RWPE2 (cell line): Measurements from ENCODE around the gene MAP3K14.

Experiments used
- ATAC-seq: fragments of 200-7000 bp; cut with Tn5 transposase; 3 replicates; pipeline ENCODE4 v1.9.1; 2021; ENCODE audit warnings: low read depth
- DNase-seq: peaks from one replicate; pipeline ENCODE4 v3.0.0-alpha.2; 2020; ENCODE audit warnings: low spot score
- H3K27ac ChIP-seq: fragments of 450-650 bp; 2 replicates; pipeline ENCODE4 v1.5.1; 2017; ENCODE audit warnings: mild to moderate bottlenecking; ENCODE audit not compliant: poor library complexity, severe bottlenecking
- H3K27me3 ChIP-seq: fragments of 250-450 bp; sonication (Bioruptor Pico); 2 replicates; pipeline ENCODE4 v1.5.1; 2021; ENCODE audit warnings: mild to moderate bottlenecking, moderate library complexity; ENCODE audit not compliant: insufficient read depth, poor library complexity, severe bottlenecking
- H3K36me3 ChIP-seq: fragments of 250-450 bp; sonication (Bioruptor Pico); 2 replicates; pipeline ENCODE4 v1.5.1; 2020; ENCODE audit warnings: low read depth, mild to moderate bottlenecking, moderate library complexity
- H3K4me1 ChIP-seq: fragments of 250-450 bp; sonication (Bioruptor Pico); 2 replicates; pipeline ENCODE4 v1.5.1; 2021; ENCODE audit warnings: mild to moderate bottlenecking, moderate library complexity; ENCODE audit not compliant: insufficient read depth, poor library complexity, severe bottlenecking
- H3K4me3 ChIP-seq: fragments of 250-450 bp; sonication (Bioruptor Pico); 2 replicates; pipeline ENCODE4 v1.5.1; 2021; ENCODE audit warnings: mild to moderate bottlenecking, moderate library complexity; ENCODE audit not compliant: severe bottlenecking
- H3K9me3 ChIP-seq: fragments of 250-450 bp; sonication (Bioruptor Pico); 2 replicates; pipeline ENCODE4 v1.5.1; 2021; ENCODE audit warnings: mild to moderate bottlenecking, moderate library complexity; ENCODE audit not compliant: severe bottlenecking
- TF ChIP-seq, protein P1 (sequence below): fragments of 450-650 bp; IDR thresholded peaks from one replicate; pipeline ENCODE4 v1.5.1; 2017; ENCODE audit warnings: mild to moderate bottlenecking, moderate library complexity; ENCODE audit not compliant: poor library complexity, severe bottlenecking

MAP3K14 gene

DNA sequence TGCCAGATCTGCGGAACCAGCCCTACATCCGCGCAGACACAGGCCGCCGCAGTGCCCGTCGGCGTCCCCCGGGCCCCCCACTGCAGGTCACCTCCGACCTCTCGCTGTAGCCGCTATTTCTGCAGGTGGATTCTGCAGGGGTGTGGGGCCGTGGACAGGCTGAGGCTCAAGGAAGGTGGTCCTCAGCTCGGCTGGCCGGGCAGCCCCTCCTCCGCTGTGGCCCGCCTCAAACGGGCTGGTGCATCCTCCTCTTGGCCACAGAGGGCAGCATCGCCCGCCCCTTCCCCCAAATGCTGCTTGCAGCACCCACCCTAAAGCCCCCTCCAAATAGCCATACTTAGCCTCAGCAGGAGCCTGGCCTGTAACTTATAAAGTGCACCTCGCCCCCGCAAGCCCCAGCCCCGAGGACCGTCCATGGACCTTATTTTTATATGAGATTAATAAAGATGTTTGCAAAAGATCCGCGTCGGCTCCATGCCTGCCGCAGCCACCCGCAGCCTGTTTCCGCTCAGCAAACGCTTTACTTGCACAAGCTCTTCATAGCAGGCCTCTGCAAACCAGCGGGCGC, 69.9 kb downstream of the MAP3K14 start:
- DNase-seq (peak; percentile 71), ATAC-seq (no peak)
- Histone ChIP-seq H3K27ac (peak overlapping the region; percentile 81), H3K36me3 (peaks cover 12% of the 10 kb centered on the region), H3K4me1 (peaks cover 7% of the 10 kb centered on the region), H3K9me3 (no peaks in the 10 kb centered on the region), H3K4me3 (peak overlapping the region; percentile 57), H3K27me3 (no peaks in the 10 kb centered on the region)
- TF ChIP-seq, protein P1, sequence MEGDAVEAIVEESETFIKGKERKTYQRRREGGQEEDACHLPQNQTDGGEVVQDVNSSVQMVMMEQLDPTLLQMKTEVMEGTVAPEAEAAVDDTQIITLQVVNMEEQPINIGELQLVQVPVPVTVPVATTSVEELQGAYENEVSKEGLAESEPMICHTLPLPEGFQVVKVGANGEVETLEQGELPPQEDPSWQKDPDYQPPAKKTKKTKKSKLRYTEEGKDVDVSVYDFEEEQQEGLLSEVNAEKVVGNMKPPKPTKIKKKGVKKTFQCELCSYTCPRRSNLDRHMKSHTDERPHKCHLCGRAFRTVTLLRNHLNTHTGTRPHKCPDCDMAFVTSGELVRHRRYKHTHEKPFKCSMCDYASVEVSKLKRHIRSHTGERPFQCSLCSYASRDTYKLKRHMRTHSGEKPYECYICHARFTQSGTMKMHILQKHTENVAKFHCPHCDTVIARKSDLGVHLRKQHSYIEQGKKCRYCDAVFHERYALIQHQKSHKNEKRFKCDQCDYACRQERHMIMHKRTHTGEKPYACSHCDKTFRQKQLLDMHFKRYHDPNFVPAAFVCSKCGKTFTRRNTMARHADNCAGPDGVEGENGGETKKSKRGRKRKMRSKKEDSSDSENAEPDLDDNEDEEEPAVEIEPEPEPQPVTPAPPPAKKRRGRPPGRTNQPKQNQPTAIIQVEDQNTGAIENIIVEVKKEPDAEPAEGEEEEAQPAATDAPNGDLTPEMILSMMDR: peak; percentile 63

DNA sequence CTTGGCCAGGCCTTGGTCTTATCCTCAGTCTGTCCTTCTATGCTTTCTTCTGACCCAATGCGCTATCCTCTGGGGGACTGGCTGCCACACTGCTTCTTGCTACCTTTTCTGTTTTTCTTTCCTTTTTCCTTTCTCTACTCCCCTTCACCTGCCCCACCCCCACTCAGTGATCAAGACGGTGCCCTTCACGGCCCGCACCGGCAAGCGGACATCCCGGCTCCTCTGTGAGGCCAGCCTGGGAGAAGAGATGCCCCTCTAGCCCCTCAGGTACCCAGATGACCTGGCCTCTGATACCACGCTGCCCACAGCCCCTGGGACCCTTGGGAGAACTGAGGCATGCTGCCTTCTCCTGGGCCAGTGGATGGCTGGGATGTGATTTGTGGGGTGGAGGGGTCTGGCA, 70.5 kb downstream of the MAP3K14 start:
- TF ChIP-seq, protein P1: no peak
- Histone ChIP-seq H3K27me3 (no peaks in the 10 kb centered on the region), H3K27ac (peak overlapping the region; percentile 81), H3K4me1 (peaks cover 7% of the 10 kb centered on the region), H3K36me3 (peaks cover 12% of the 10 kb centered on the region), H3K9me3 (no peaks in the 10 kb centered on the region), H3K4me3 (no peak overlapping the region)
- ATAC-seq (no peak), DNase-seq (no peak)

DNA sequence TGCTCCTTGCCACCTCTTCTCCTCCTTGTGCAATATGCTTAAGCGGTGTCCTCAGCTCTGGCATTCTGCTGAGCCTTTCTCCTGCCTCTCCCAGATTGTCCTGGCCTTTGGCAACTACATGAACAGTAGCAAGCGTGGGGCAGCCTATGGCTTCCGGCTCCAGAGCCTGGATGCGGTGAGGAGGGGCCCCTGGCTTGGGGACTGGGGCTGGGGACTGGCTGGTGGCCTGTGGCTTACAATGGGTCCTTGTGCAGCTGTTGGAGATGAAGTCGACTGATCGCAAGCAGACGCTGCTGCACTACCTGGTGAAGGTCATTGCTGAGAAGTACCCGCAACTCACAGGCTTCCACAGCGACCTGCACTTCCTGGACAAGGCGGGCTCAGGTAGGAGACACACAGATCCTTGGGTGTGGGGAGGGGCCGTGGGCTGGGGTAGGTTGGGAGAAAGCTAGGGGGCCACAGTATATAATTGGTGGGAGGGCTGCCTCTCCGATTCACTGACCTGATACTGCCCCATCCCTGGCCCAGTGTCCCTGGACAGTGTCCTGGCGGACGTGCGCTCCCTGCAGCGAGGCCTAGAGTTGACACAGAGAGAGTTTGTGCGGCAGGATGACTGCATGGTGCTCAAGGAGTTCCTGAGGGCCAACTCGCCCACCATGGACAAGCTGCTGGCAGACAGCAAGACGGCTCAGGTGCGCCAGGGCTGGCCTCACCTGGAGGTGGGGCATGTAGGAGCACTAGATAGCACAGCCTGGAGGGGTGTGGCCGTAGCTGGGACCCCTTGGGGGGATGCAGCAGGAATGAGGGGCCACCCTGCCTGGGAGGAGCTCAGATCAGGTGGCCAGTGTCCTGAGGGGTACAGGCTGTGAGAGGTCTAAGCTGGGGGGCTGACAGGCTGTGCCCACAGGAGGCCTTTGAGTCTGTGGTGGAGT, 71.8 kb downstream of the MAP3K14 start:
- Histone ChIP-seq H3K27me3 (no peaks in the 10 kb centered on the region), H3K4me1 (peaks cover 7% of the 10 kb centered on the region), H3K4me3 (no peak overlapping the region), H3K9me3 (no peaks in the 10 kb centered on the region), H3K36me3 (peaks cover 9% of the 10 kb centered on the region), H3K27ac (no peak overlapping the region)
- TF ChIP-seq, protein P1: no peak
- DNase-seq (no peak), ATAC-seq (no peak)

DNA sequence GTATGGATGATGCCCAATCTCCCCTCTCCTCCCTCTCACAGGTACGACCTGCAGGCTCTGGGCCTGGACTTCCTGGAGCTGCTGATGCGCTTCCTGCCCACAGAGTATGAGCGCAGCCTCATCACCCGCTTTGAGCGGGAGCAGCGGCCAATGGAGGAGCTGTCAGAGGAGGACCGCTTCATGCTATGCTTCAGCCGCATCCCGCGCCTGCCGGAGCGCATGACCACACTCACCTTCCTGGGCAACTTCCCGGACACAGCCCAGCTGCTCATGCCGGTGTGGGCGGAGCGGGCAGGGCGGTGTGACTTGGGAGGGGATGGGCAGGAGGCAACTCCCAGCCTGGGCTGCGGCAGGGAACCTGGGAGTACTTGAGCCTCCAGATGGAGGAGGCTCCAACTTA, 73.1 kb downstream of the MAP3K14 start:
- Histone ChIP-seq H3K4me3 (no peak overlapping the region), H3K27me3 (no peaks in the 10 kb centered on the region), H3K4me1 (peaks cover 2% of the 10 kb centered on the region), H3K27ac (no peak overlapping the region), H3K36me3 (no peaks in the 10 kb centered on the region; the same call in 1 of the 2 replicates), H3K9me3 (no peaks in the 10 kb centered on the region)
- TF ChIP-seq, protein P1: no peak
- ATAC-seq (no peak), DNase-seq (no peak)
